HEK293 (cell line): Measurements from ENCODE around the gene PRLR.

Experiments
- CTCF ChIA-PET: fragments of 350-600 bp; formaldehyde crosslinking; extraction: SDS; loops from one replicate; lab custom pipeline; 2021; ENCODE audit warnings: antibody characterized with exemption; lab: Yijun Ruan, JAX
- POLR2A ChIA-PET: fragments of 300-600 bp; formaldehyde crosslinking; extraction: SDS; loops from one replicate; lab custom pipeline; 2020; ENCODE audit warnings: antibody characterized with exemption, inconsistent platforms; lab: Yijun Ruan, JAX
- H3K27ac ChIP-seq: fragments of 200-500 bp; sonication (Bioruptor generic); 2 replicates; pipeline ENCODE4 v1.5.1; 2014; ENCODE audit warnings: low read depth, low read length, control low read depth, inconsistent platforms; ENCODE audit errors: extremely low read depth
- H3K36me3 ChIP-seq, 2 experiments: fragments of 200-500 bp in 1 of 2; sonication (Bioruptor generic) in 1 of 2; 1 replicate in 1 of 2; 2 replicates in 1 of 2; pipeline ENCODE4 v1.5.1; 2014 to 2017; ENCODE audit warnings: inconsistent platforms in 2 of 2, low read length in 2 of 2; ENCODE audit not compliant: control insufficient read depth in 2 of 2, insufficient read depth in 1 of 2
- H3K4me1 ChIP-seq: fragments of 200-500 bp; sonication (Bioruptor generic); 2 replicates; pipeline ENCODE4 v1.5.1; 2014; ENCODE audit warnings: mild to moderate bottlenecking, low read length, inconsistent platforms; ENCODE audit not compliant: control insufficient read depth, insufficient read depth
- H3K4me3 ChIP-seq: 2 replicates; pipeline ENCODE4 v1.5.1; 2011; ENCODE audit warnings: low read depth, mild to moderate bottlenecking, control low read depth, low read length, moderate library complexity
- H3K9me3 ChIP-seq: fragments of 200-500 bp; sonication (Bioruptor generic); 2 replicates; pipeline ENCODE4 v1.5.1; 2014; ENCODE audit warnings: low read depth, low read length, inconsistent platforms; ENCODE audit not compliant: control insufficient read depth, insufficient read depth
- EGR2 ChIP-seq: fragments of 450-650 bp; formaldehyde crosslinking; IDR thresholded peaks from 2 replicates; pipeline ENCODE4 v1.5.1; 2016; ENCODE audit warnings: low read depth, missing biosample characterization, missing genetic modification characterization
- GFI1B ChIP-seq: fragments of 450-650 bp; formaldehyde crosslinking; IDR thresholded peaks from 2 replicates; pipeline ENCODE4 v1.5.1; 2016; ENCODE audit warnings: missing biosample characterization, missing genetic modification characterization
- PRDM1 ChIP-seq: fragments of 450-650 bp; formaldehyde crosslinking; IDR thresholded peaks from 2 replicates; pipeline ENCODE4; 2016; ENCODE audit warnings: missing biosample characterization, missing genetic modification characterization
- YY2 ChIP-seq: fragments of 450-650 bp; formaldehyde crosslinking; IDR thresholded peaks from 2 replicates; pipeline ENCODE4 v1.5.1; 2016; ENCODE audit warnings: missing biosample characterization, missing genetic modification characterization
- ZBTB20 ChIP-seq: fragments of 450-650 bp; formaldehyde crosslinking; IDR thresholded peaks from 2 replicates; pipeline ENCODE4 v1.5.1; 2016; ENCODE audit warnings: missing biosample characterization, missing genetic modification characterization
- ZBTB48 ChIP-seq: fragments of 450-650 bp; formaldehyde crosslinking; IDR thresholded peaks from 2 replicates; pipeline ENCODE4 v1.5.1; 2016; ENCODE audit warnings: missing biosample characterization, missing genetic modification characterization
- ZFHX2 ChIP-seq: fragments of 450-650 bp; formaldehyde crosslinking; conservative IDR thresholded peaks from 2 replicates; pipeline ENCODE4 v1.5.1; 2016; ENCODE audit warnings: missing biosample characterization, missing genetic modification characterization
- ZNF133 ChIP-seq: fragments of 450-650 bp; formaldehyde crosslinking; IDR thresholded peaks from 2 replicates; pipeline ENCODE4 v1.5.1; 2016; ENCODE audit warnings: missing biosample characterization, missing genetic modification characterization
- ZNF140 ChIP-seq: fragments of 450-650 bp; formaldehyde crosslinking; IDR thresholded peaks from 2 replicates; pipeline ENCODE4 v1.5.1; 2016; ENCODE audit warnings: missing biosample characterization, missing genetic modification characterization
- ZNF19 ChIP-seq: fragments of 450-650 bp; formaldehyde crosslinking; IDR thresholded peaks from 2 replicates; pipeline ENCODE4; 2016; ENCODE audit warnings: missing biosample characterization, missing genetic modification characterization, low read depth
- ZNF302 ChIP-seq: fragments of 450-650 bp; formaldehyde crosslinking; IDR thresholded peaks from 2 replicates; pipeline ENCODE4 v1.5.1; 2016; ENCODE audit warnings: missing biosample characterization, missing genetic modification characterization, low read depth
- ZNF311 ChIP-seq: fragments of 450-650 bp; formaldehyde crosslinking; IDR thresholded peaks from 2 replicates; pipeline ENCODE4 v1.5.1; 2017; ENCODE audit warnings: missing biosample characterization, missing genetic modification characterization, borderline replicate concordance
- ZNF404 ChIP-seq: fragments of 450-650 bp; formaldehyde crosslinking; IDR thresholded peaks from 2 replicates; pipeline ENCODE4 v1.5.1; 2017; ENCODE audit warnings: missing biosample characterization, missing genetic modification characterization
- ZNF473 ChIP-seq: fragments of 450-650 bp; formaldehyde crosslinking; IDR thresholded peaks from 2 replicates; pipeline ENCODE4 v1.5.1; 2017; ENCODE audit warnings: missing biosample characterization, missing genetic modification characterization
- ZNF560 ChIP-seq: fragments of 450-650 bp; formaldehyde crosslinking; IDR thresholded peaks from 2 replicates; pipeline ENCODE4 v1.5.1; 2017; ENCODE audit warnings: missing biosample characterization, missing genetic modification characterization, borderline replicate concordance
- ZNF571 ChIP-seq: fragments of 450-650 bp; formaldehyde crosslinking; IDR thresholded peaks from 2 replicates; pipeline ENCODE4 v1.5.0; 2017; ENCODE audit warnings: missing biosample characterization, missing genetic modification characterization
- ZNF600 ChIP-seq: fragments of 450-650 bp; formaldehyde crosslinking; IDR thresholded peaks from 2 replicates; pipeline ENCODE4 v1.5.1; 2016; ENCODE audit warnings: missing biosample characterization, missing genetic modification characterization
- ZNF670 ChIP-seq: fragments of 450-650 bp; formaldehyde crosslinking; IDR thresholded peaks from 2 replicates; pipeline ENCODE4 v1.5.1; 2016; ENCODE audit warnings: missing biosample characterization, missing genetic modification characterization, low read depth
- ZNF776 ChIP-seq: fragments of 450-650 bp; formaldehyde crosslinking; IDR thresholded peaks from 2 replicates; pipeline ENCODE4 v1.5.0; 2017; ENCODE audit warnings: missing biosample characterization, missing genetic modification characterization, borderline replicate concordance
- ZSCAN16 ChIP-seq: fragments of 450-650 bp; formaldehyde crosslinking; IDR thresholded peaks from 2 replicates; pipeline ENCODE4 v1.5.1; 2016; ENCODE audit warnings: missing biosample characterization, missing genetic modification characterization
- TF ChIP-seq, protein P1 (sequence below): fragments of 450-650 bp; formaldehyde crosslinking; IDR thresholded peaks from 2 replicates; pipeline ENCODE4 v1.5.1; 2016; ENCODE audit warnings: missing biosample characterization, missing genetic modification characterization
- TF ChIP-seq, protein P2 (sequence below): fragments of 450-650 bp; formaldehyde crosslinking; IDR thresholded peaks from 2 replicates; pipeline ENCODE4 v1.5.1; 2017; ENCODE audit warnings: missing biosample characterization, missing genetic modification characterization
- TF ChIP-seq, protein P3 (sequence below): fragments of 450-650 bp; formaldehyde crosslinking; IDR thresholded peaks from 2 replicates; pipeline ENCODE4 v1.5.1; 2016; ENCODE audit warnings: missing biosample characterization, missing genetic modification characterization, borderline replicate concordance

The PRLR gene

DNA sequence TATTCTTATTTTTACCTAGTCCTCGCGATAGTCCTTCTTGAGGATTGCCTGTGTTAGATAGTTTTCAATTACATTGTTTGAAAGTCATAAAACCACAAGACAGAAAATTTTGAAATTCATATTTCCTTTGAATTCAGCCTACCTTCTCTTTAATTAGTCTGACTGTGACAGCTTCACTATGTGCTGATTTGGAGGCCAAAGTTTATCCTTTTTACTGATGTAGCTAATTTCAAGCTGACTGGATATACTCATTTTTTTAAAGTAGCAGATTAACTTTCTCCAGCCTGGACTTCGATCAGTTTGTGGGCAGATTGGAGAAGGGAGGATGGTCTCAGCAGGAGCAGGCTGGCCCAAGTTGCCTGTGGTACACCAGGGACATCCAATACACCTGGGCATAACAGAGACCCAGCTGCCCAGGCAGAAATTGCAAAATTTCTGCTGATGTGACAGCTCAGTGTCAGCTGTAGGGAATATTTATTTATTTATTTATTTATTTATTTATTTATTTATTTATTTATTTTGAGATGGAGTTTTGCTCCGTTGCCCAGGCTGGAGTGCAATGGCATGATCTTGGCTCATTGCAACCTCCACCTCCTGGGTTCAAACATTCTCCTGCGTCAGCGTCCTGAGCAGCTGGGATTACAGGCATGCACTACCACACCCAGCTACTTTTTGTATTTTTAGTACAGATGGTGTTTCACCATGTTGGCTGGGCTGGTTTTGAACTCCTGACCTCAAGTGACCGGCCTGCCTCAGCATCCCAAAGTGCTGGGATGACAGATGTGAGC is 206.7 kb downstream of the PRLR start (continued):
- TF ChIP-seq ZNF776, result no peak
- TF ChIP-seq, all 188 proteins: peak for 18

DNA sequence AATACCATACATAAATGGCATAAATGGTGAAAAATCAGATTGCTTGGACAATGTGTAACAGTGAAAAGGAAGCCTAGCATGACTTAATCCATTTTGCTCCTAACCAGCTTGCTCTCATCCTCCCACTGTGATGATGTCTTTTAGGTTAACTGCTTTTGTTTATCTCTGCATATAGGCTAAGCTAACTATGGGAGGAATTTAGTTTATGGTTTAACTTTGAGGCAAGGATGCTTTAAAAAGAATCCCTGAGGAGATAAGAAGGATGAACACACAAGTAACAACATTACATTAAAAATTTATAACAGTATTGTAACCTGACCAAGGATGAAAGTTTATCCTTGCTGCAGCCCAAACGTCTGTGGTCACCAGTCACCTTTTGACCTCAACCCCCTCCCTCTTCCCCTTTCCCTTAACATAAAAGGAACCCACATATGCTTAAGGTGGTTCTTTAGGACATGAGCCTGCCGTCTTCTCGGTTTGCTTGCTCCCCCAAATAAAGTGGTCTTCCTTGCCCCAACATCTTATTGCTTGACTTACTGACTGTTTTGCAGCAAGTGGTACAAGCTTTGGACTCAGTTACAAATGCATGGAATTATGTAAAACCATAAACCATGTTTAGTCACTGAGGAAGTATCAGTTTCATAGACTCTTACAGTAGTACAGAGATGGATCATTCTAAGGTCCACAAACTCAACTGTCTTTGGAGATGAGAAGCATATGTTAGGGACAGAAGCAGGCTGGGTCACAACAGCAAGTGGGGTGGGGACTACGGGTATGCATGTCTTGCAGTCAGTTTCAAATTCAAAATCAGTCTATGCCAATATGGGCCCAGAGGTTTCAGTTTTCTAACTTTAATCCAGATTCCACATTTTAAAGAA is 213.9 kb downstream of the PRLR start:
- TF ChIP-seq ZNF140 (tag by site-specific recombination) (no peak), ZNF133 (tag by site-specific recombination) (no peak), ZNF311 (tag by site-specific recombination) (no peak), ZNF473 (tag by site-specific recombination) (no peak), ZNF670 (tag by site-specific recombination) (no peak), ZNF19 (tag by site-specific recombination) (no peak), ZNF571 (tag by site-specific recombination) (no peak), ZSCAN16 (tag by site-specific recombination) (no peak), ZBTB20 (tag by site-specific recombination) (no peak), ZNF302 (tag by site-specific recombination) (no peak), GFI1B (tag by site-specific recombination) (no peak), ZNF404 (tag by site-specific recombination) (no peak)
- TF ChIP-seq, protein P1, sequence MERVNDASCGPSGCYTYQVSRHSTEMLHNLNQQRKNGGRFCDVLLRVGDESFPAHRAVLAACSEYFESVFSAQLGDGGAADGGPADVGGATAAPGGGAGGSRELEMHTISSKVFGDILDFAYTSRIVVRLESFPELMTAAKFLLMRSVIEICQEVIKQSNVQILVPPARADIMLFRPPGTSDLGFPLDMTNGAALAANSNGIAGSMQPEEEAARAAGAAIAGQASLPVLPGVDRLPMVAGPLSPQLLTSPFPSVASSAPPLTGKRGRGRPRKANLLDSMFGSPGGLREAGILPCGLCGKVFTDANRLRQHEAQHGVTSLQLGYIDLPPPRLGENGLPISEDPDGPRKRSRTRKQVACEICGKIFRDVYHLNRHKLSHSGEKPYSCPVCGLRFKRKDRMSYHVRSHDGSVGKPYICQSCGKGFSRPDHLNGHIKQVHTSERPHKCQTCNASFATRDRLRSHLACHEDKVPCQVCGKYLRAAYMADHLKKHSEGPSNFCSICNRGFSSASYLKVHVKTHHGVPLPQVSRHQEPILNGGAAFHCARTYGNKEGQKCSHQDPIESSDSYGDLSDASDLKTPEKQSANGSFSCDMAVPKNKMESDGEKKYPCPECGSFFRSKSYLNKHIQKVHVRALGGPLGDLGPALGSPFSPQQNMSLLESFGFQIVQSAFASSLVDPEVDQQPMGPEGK, result no peak
- TF ChIP-seq, protein P2, sequence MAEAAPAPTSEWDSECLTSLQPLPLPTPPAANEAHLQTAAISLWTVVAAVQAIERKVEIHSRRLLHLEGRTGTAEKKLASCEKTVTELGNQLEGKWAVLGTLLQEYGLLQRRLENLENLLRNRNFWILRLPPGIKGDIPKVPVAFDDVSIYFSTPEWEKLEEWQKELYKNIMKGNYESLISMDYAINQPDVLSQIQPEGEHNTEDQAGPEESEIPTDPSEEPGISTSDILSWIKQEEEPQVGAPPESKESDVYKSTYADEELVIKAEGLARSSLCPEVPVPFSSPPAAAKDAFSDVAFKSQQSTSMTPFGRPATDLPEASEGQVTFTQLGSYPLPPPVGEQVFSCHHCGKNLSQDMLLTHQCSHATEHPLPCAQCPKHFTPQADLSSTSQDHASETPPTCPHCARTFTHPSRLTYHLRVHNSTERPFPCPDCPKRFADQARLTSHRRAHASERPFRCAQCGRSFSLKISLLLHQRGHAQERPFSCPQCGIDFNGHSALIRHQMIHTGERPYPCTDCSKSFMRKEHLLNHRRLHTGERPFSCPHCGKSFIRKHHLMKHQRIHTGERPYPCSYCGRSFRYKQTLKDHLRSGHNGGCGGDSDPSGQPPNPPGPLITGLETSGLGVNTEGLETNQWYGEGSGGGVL, result no peak
- no peak overlapping the region for H3K4me3 ChIP-seq
- no peak overlapping the region for H3K27ac ChIP-seq
- no peaks in the 10 kb centered on the region for H3K36me3 ChIP-seq
- POLR2A ChIA-PET, result no interaction called here
- CTCF ChIA-PET, result interaction anchor here (0.7 kb wide), 1 partner anchor 14 kb away, joined by 3 read pairs; no protein-coding TSS in a partner anchor
- no peaks in the 10 kb centered on the region for H3K4me1 ChIP-seq
- no peaks in the 10 kb centered on the region for H3K9me3 ChIP-seq

DNA sequence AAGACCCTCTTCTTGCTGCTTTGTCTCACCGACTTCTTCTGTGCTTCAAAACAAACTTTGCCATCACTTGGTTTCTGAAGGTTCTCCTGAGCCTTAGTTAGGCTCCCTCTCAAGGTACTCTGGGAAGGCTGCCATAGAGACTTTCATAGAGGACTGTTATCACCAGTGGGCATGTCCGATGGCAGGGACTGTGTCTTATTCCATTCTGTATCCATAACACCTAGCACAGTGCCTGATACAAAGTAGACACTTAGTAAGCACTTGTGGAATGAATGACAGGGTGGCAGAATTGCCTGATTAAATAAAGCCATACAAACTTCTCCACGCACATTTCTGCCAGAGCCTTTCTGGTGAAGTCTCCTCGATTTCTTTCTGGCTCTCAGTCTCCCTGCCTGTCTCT is 215.2 kb downstream of the PRLR start:
- POLR2A ChIA-PET, result interaction anchor here (0.7 kb wide), 1 partner anchor 86 kb away, joined by 3 read pairs; no protein-coding TSS in a partner anchor
- CTCF ChIA-PET, result interaction anchor here (0.7 to 1.8 kb wide), 3 partner anchors 11 to 584 kb away, joined by 3 to 4 read pairs (median 3); no protein-coding TSS in a partner anchor
- Histone ChIP-seq H3K27ac (no peak overlapping the region), H3K36me3 (no peaks in the 10 kb centered on the region), H3K4me3 (no peak overlapping the region), H3K9me3 (no peaks in the 10 kb centered on the region), H3K4me1 (no peaks in the 10 kb centered on the region)
- TF ChIP-seq ZBTB48 (tag by site-specific recombination), result no peak
- no peak for TF ChIP-seq EGR2 (tag by site-specific recombination)
- no peak for TF ChIP-seq YY2
- no peak for TF ChIP-seq PRDM1
- TF ChIP-seq ZNF600 (tag by site-specific recombination), result no peak
- no peak for TF ChIP-seq ZNF302 (tag by site-specific recombination)
- TF ChIP-seq ZNF560 (tag by site-specific recombination), result no peak
- TF ChIP-seq ZFHX2 (tag by site-specific recombination), result no peak
- TF ChIP-seq, protein P3, sequence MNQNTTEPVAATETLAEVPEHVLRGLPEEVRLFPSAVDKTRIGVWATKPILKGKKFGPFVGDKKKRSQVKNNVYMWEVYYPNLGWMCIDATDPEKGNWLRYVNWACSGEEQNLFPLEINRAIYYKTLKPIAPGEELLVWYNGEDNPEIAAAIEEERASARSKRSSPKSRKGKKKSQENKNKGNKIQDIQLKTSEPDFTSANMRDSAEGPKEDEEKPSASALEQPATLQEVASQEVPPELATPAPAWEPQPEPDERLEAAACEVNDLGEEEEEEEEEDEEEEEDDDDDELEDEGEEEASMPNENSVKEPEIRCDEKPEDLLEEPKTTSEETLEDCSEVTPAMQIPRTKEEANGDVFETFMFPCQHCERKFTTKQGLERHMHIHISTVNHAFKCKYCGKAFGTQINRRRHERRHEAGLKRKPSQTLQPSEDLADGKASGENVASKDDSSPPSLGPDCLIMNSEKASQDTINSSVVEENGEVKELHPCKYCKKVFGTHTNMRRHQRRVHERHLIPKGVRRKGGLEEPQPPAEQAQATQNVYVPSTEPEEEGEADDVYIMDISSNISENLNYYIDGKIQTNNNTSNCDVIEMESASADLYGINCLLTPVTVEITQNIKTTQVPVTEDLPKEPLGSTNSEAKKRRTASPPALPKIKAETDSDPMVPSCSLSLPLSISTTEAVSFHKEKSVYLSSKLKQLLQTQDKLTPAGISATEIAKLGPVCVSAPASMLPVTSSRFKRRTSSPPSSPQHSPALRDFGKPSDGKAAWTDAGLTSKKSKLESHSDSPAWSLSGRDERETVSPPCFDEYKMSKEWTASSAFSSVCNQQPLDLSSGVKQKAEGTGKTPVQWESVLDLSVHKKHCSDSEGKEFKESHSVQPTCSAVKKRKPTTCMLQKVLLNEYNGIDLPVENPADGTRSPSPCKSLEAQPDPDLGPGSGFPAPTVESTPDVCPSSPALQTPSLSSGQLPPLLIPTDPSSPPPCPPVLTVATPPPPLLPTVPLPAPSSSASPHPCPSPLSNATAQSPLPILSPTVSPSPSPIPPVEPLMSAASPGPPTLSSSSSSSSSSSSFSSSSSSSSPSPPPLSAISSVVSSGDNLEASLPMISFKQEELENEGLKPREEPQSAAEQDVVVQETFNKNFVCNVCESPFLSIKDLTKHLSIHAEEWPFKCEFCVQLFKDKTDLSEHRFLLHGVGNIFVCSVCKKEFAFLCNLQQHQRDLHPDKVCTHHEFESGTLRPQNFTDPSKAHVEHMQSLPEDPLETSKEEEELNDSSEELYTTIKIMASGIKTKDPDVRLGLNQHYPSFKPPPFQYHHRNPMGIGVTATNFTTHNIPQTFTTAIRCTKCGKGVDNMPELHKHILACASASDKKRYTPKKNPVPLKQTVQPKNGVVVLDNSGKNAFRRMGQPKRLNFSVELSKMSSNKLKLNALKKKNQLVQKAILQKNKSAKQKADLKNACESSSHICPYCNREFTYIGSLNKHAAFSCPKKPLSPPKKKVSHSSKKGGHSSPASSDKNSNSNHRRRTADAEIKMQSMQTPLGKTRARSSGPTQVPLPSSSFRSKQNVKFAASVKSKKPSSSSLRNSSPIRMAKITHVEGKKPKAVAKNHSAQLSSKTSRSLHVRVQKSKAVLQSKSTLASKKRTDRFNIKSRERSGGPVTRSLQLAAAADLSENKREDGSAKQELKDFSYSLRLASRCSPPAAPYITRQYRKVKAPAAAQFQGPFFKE (tag by site-specific recombination), result no peak
